GM12874 (cell line): ENCODE measurements around the gene BHMT.

Experiments
- TF ChIP-seq, protein P1 (sequence below): IDR thresholded peaks from 2 replicates; pipeline ENCODE4 v1.5.1; 2011; ENCODE audit warnings: low read depth, mild to moderate bottlenecking, control low read depth, low read length, moderate library complexity; ENCODE audit not compliant: insufficient read depth

Gene BHMT

DNA sequence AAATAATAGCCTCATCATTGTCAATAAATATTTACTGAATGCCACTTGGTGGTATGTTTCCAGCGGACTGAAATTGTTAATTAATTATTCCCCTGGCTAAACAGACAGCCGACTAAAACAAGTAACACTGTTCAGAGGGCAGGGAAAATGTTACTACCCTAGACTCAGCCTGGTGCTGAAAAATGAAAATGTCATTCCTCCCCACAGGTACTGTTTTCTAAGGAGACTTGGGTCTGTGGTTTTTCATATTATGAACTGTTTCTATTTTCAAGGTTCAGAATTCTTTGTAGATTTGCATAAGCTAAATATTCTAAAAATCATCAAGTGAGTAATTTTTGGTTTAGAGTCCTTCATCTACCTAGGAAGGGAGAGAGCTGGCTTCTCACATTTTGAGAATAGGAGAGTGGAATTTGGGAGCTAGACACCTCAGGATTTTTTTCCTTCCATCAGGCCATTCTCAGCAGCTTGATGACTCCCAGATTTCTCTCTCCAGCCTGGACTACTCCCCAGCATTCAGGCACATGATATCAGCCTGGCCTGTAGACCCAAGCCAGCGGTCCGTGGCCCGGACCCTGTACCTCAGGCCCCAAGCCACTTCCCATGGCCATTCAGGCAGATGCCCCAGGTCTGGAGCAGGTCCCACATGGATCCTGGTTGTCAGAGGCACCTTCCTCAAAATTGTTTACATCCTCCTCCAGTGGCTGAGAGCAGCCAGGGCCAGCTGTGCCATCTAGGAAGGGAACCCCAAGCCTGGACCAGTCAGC lies 24.4 kb downstream of the BHMT start:
- TF ChIP-seq, protein P1, sequence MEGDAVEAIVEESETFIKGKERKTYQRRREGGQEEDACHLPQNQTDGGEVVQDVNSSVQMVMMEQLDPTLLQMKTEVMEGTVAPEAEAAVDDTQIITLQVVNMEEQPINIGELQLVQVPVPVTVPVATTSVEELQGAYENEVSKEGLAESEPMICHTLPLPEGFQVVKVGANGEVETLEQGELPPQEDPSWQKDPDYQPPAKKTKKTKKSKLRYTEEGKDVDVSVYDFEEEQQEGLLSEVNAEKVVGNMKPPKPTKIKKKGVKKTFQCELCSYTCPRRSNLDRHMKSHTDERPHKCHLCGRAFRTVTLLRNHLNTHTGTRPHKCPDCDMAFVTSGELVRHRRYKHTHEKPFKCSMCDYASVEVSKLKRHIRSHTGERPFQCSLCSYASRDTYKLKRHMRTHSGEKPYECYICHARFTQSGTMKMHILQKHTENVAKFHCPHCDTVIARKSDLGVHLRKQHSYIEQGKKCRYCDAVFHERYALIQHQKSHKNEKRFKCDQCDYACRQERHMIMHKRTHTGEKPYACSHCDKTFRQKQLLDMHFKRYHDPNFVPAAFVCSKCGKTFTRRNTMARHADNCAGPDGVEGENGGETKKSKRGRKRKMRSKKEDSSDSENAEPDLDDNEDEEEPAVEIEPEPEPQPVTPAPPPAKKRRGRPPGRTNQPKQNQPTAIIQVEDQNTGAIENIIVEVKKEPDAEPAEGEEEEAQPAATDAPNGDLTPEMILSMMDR = no peak

DNA sequence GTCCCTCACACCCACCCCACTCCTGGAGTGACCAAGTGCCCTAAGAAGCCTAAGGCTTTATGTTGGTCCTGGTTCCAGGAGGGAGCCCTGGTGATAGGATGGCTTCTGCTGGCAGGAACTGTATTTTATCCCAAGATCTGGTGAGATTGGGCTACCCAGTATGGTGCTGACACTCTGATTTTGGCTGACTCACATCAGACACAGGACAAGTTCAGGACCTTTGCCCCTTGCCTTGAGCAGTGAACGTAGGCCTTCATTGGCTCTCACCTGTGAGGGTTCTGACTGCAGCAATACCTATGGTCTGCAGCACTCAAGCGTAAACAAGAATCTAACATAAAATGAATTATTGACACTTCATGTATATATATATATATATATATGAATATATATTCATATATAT lies 25.0 kb downstream of the BHMT start:
- TF ChIP-seq, protein P1 = no peak

DNA sequence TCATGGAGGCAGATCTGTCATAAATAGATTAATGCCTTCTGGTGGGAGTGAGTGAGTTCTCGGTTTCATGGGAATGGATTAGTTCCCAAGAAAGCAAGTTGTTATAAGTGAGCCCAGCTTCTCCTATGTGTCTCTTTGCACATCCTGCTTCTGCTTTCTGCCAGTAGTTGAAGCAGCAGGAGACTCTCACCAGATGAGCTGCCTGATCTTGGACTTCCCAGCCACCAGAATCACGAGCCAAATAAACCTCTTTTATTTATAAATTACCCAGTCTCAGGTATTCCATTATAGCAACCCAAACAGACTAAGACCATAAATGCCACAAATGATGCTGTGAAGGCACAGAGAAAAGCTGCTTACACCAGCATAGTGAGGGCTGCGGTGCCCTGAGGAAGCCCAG lies 28.9 kb downstream of the BHMT start:
- TF ChIP-seq, protein P1 = no peak

DNA sequence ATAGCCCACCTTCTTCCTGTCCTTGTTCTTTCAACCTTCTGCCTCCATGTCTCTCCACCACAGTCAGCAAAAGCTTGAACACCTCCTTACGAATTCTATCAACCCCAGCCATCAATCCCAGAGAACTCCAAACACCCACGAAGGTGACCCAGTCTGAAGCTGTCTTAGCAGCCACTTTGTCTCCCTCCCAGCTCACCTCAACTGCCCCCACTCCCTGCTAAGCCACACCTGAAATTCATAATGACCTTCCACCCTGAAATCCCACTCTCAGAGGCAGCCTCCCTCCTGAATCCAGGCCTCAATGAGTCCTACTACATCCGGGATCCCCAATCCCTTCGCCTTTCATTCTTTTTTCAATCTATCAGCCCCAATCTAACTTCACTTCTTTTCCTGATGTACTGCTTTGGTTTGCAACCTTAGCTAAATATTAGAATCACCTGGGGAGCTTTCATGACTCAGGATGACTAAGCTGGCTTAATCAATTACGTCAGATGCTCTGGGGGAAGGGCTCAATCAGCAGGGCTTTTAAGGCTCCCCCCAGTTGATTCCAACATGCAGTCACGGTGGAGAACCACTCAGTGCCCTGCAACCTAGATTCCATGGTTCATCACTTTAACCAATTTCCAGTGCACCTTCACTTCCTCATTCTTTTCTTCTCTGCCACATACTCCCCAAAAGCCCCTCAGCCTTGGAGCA lies 32.2 kb downstream of the BHMT start:
- TF ChIP-seq, protein P1 = no peak

DNA sequence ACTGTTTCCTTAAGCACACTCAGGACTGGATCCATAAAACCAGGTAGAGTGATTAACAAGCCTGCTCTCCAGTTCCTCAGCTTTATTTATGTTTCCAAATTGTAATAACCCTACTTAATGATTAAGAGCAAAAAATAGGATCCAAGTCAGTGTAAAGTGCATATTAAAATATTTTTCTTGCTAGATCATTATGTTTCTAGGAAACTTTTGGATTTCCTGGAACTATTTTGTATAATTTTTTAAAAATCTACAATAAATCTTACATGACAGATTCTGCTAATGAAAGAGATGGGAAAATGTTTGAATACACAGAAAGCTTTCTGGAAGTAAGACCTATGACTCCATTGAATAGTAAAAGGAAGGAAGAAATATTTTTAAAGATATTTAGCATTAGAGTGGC lies 35.5 kb downstream of the BHMT start:
- TF ChIP-seq, protein P1 = no peak

DNA sequence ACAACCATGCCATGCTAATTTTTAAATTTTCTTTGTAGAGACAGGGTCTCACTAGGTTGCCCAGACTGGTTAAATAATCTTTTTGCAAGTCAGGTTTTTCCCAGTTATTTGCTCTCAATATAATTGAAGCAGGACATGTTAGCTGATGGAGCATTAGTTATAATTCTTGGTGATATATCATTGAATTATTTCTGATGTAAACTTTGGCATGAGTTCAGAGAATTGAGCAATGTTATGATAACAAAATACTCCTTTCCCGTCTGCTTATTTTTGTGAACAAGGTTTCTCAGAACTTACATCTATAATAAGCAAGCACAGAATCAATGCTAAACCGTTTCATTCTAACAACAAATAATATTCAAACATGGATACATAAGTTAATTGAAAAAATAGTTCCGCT lies 37.8 kb downstream of the BHMT start:
- TF ChIP-seq, protein P1 = no peak

DNA sequence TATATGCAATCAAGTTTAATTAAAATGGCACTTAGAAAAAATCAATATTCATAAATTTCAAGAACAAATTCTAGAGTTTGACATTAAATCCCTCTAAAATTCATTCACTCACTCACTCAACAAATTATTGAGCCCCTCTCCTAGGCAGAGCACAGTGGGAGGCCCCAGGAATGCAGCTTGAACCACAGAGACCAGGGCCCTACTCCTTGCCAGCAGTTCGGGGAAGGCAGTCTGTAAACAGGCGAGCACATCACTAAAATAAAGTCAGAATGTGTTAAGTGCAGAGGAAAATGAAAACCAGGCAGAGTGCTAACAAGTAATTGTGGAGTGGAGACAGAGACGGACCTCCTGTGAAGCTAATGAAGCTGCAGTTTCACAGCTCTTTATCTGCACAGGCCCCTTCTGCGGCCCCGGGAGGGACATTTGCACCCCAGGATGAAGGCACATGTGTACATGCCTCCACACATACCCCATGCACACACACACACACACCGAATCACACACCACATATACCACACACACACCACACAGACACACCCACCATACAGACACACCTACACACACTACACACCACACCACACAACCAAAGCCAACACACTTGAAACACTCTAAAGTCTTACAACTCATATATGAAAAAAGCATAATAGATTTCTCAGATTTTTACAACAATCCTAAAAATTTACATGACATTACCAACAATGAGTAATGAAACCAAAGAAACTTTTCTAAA lies 40.5 kb downstream of the BHMT start:
- TF ChIP-seq, protein P1 = no peak
